Skin epidermis (tissue), 12 donors: ENCODE data around the gene ADRA2C.

Experiments
- H3K27ac ChIP-seq, 21 experiments: fragments of 200-600 bp; sonication (generic) in 11 of 21; one replicate each; pipeline ENCODE4 v1.5.0; 2020; ENCODE audit warnings: mild to moderate bottlenecking in 3 of 21, inconsistent platforms in 2 of 21, moderate library complexity in 2 of 21
- H3K4me3 ChIP-seq, 7 experiments: fragments of 200-600 bp; sonication (generic) in 2 of 7; one replicate each; pipeline ENCODE4 v1.5.0; 2020; ENCODE audit warnings: inconsistent platforms in 2 of 7, mild to moderate bottlenecking in 2 of 7, moderate library complexity in 1 of 7

The ADRA2C gene

DNA sequence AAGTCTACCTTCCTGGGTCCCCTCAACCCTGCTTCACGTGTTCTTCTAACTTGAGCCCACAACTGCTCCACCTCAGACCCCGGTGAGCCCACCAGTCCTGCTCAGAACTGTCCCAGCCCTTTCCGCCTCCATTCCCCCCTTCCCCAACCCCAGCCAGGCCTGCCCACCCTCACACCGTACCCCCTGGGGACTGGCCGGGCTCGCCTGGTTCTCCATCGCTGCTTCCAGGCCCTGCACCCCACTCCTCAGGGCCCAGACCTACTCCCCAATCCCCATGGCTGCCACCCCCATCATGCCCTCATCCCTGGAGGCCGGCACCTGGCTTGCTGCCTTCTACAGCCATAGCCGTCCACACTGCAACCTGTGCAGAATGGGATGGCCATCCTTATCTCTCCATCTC is 23.4 kb downstream of the ADRA2C start:
- Histone ChIP-seq H3K4me3 (no peak overlapping the region), H3K27ac (no peak overlapping the region)

DNA sequence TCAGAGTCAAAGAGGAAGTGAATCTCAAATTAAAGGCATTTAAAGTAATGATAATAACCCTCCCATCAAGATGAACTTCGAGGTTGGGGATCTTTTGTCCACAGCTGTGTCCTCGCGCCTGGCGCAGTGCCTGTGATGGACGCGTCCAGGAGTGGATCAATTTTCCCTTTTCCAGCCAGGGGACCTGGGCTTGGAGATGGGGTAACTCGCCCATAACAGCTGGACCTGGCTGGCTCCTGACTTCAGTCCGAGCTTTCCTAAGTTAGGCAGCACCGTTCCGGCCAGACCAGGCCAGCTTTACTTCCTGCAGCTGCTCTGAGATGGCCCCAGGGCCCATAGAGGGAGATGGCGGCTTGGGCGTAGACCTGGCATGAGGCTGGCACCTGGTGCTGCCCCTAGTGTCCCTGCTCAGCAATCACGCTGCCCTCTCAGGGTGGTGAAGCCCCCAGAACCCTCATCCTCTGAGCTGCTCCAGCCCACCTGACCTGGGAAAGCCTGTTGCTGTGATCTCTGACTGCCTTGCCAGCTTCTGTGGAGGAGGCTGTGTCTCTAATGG is 23.9 kb downstream of the ADRA2C start:
- Histone ChIP-seq H3K4me3 (no peak overlapping the region), H3K27ac (no peak overlapping the region)

DNA sequence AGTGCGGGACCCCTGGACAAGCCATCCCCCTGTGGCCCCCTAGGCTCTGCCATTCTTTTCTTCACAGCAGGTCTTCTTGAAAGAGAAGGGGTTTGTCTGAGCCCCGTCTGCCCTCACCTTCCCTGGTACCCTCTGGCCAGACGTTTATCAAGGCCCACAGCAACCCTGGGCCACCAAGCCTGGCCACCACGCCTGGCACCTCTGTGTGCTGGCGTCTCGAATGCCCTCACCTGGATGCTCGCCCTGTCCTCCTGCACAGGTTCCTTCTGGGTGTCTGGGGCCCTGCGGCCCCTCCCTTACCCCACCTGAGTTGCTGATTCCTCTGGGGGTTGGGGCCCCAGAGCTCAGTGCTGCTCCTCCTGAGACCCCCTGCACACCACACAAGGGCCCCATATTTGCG is 25.1 kb downstream of the ADRA2C start:
- H3K27ac ChIP-seq = no peak overlapping the region

DNA sequence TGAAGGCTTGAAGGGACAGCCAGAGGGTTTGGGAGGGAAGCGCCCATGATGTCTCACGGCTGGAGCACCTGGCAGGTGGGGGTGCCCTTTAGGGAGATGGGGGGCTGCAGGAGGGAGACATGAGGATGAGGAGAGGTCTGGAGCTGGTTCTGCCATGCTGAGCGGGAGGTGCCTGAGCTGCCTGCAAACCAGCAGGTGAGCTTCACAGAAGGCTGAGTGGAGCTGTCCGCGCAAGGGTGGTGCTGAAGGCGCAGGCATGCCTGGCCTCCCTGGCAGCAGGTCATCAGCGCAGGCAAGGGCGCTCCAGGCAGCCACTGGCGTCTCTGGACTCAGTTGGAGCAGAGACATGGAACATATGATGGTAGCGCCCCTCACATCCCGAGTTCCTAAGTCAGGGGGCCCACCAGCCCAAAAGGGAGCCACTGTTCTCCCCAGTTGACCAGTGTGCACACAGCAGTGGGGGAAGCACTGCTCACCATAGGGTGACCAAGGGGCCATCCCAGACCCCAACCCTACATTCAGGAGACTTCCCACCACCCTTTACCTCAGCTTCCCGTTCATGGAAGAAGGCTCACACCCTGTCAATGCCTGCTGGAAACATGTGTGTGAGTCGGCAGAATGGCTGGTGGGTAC is 25.8 kb downstream of the ADRA2C start:
- Histone ChIP-seq H3K4me3 (no peak overlapping the region), H3K27ac (no peak overlapping the region)

More for the DNA sequence above, 25.1 kb downstream of the ADRA2C start:
- H3K4me3 ChIP-seq = no peak overlapping the region

DNA sequence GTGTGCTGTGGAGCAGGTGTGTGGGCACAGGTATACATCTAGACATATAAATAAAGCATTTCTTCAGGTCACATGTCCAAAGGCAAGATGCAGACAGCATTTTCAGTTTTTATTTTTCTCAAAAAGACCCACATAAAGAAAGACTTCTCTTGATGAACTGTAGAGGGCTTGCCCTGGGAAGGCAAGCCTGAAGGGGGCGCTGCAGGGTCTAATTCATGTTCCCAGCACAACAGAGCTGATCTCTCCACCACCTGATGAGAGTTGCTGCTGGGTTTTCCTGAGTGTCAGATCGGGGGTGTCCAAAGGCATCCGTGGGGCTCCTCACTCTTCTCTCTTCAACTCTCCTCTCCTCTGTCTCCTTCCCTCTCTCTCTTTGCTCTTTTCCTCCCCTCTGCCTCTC is 26.6 kb downstream of the ADRA2C start:
- H3K27ac ChIP-seq = no peak overlapping the region
- H3K4me3 ChIP-seq = no peak overlapping the region

DNA sequence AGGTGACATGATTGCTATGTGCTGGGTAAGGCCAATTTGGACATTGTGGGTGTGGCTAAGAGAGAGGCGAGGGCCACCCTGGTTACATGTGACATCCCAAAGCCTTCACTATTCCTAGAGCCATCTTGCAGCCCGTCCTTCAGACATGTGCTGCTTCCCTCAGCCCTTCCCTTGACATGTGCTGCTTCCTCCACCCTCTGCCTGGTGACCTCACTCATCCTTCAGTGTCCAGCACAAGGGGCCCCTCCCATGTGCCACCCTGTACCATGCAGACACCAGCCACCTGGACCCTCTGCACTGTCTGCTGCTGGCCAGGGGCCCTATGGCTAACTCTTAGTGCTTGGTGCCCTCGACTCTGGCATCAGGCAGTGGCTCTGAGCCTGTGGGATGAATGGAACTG is 27.4 kb downstream of the ADRA2C start:
- H3K4me3 ChIP-seq = no peak overlapping the region
- no peak overlapping the region for H3K27ac ChIP-seq

DNA sequence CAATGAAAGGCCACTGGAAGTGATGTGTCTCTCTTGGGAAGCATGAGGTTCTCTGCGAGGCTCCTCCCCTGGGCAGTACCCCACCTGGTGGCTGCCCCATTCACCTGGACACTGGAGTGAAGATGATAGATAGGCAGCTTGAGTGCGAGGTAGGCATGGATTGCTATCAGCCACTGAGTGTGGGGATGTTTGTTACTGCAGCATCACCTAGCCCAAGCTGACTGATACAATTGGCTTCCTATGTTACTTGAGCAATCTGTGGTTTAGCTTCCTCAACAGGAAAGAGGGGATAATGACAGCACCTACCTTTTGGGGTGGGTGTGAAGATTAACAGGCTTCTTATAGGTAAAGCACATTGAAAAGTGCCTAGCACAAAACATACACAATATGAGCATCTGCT is 30.8 kb downstream of the ADRA2C start:
- H3K27ac ChIP-seq = no peak overlapping the region
- H3K4me3 ChIP-seq = no peak overlapping the region

DNA sequence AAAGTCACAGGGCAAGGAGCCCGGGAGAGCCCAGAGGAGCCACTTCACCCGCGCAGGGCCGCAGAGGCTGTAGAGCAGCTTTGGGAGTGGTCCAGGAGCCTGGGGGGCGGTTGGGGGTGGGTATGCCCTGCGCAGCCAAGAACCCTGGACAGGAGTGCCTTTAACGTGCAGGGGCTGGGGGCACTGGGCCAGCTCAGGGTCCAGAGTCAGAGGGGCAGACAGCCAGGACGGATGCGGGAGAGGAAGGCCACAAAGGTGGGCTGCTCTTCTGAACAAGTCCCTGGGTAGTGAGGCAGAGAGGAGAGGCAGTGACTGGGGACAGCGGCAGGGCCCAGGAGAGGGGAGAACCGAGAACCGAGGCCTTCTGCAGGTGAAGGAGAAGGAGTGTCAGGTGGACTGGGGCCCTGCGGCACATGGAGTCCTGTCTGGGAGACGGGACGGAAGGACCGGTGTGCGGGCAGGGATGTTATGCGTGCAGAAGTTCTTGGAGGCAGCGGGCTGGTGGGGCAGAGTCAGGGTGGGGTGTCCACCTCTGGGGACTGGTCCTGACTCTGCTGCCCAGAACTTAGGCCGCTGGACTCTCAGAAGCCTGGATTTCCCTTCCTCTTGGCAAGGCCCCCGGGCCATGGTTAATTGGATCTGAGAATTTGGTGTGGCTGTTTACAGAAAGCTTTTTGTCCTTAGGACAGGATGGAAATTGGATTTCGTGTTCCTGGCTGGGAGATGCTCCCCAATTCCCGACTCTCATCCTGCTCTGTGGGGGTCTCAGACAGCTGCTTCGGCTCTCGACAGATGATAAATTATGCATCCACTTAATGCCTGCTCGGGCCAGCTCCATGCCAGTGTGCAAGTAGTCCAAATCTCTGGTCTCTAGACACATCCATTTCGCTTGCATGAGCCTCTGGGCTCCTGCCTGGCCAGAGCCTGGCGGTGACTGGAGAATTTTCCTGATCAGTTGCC is 31.9 kb downstream of the ADRA2C start:
- H3K27ac ChIP-seq = no peak overlapping the region
- no peak overlapping the region for H3K4me3 ChIP-seq

DNA sequence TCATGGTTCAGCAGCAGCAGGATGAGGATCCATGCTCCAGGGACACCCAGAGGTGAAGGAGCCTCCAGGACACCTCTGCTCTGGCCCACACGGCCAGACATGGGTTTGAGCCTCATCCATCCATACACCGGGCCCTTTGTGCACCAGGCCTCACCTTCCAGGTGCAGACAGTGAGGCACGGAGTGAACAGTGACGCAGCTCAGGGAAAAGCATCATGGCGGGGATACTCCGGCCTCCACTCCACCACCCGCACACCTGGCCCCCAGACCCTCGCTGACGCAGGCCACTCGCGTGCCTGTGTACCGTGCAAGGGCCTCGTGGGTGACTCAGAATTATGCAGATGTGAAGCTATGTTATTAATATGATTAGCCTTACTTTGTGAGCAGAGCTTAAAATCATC is 33.3 kb downstream of the ADRA2C start:
- Histone ChIP-seq H3K4me3 (no peak overlapping the region), H3K27ac (no peak overlapping the region)

DNA sequence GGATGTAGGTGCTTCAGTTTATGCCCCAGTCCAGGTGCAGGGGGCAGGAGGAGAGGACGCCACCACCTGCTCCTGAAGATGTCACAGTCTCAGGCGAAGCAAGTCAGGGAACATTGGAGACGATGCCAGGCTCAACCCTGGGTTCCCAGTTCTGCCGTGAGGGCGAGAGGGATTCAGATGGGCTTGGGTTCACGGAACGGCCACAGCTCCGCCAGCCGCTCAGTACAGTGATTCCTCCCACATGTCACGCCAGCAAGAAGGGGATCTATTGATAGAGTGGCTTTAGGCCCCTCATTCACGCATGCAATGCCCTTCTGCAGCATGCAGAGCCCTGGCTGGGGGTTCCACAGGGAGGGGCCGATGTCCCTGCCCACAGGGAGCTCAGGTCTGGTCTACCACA is 34.2 kb downstream of the ADRA2C start:
- H3K27ac ChIP-seq = no peak overlapping the region
- no peak overlapping the region for H3K4me3 ChIP-seq

DNA sequence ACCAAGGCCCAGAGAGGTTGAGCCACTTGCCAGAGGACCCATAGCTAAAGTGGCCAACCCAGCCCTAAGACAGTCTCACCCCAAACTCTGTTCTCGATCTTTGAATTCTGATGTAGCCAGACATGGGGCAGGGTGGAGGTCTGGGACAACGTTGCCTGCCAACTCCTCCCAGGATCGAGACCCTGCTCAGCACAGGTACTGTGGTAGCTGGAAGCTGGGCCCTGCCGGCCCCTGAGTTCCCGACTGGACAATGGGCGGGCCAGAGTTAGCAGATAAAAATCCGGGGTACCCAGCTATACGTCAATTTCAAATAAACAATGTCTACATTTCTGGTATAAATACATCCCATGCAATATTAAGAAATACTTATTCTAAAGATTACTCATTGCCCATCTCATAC is 35.3 kb downstream of the ADRA2C start:
- Histone ChIP-seq H3K27ac (no peak overlapping the region), H3K4me3 (no peak overlapping the region)

DNA sequence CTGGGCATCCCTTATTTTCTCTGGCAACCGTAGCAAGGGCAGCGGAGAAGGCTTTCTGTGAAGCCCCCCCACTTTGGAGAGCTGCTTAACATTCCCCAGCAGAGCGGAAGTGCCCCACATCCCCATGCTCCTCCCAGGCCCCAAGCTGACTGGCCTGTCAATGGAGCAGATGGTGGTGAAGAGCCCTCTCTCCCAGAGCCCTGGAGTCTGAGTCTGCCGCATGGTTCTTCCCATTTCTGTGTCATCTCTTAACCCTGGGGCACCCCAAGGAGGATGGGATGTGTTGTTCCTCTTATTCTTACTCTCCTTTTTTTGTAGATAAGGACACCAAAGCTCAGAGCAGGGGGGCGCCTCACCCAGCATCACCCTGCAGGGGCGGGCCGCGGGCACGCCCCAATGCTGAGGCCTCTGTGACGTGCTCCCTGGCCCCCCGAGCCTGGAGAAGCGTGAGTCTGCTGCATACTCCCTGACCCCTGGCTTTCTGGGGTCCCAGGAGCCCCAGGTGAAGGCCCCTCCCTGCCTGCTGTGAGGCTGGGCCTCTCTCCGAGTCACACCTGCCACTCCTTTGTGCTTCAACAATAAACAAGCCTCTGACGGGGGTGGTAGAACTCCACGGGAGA is 35.9 kb downstream of the ADRA2C start:
- Histone ChIP-seq H3K27ac (no peak overlapping the region), H3K4me3 (no peak overlapping the region)

DNA sequence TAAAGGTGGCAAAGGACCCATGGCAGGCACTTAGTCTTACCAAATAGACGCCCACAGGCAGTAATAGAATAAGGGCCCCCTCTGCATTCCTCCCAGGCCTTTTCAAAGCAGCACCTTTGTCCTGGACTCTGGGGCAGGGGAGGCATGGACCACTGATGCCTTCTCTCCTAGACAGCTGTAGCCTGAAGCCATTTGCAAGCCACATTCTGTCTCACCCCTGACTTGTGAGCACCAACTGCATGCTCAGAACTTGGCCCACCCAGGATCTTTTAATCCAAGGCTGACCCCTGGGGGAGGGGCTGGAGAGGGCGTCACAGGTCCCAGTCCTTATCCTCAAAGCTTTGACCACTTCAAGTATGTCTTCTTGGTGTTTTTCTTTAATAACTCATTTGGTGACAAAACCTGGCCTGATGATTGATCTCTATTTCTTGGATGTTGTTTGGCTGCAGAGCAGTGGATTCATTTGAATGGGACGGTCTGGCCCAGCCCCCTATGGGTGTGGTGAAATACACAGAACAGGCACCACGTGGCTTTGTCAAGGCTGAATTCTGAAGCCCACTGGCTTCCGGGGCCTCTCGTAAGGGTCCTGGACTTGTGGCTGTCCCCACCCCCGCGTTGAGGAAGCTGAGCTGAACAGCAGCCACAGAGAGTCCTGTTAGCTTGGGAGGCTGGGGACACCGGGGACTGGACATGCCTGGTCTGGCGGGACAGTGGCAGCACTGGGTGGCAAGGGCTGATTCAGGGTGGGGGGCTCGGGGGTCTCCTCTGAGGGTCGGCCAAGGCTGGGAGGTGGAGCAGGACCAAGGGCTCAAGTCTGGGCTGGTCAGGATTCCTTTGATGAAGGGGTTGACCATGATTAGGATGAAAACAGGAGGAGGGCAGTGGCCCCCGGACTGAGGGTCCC is 36.6 kb downstream of the ADRA2C start:
- no peak overlapping the region for H3K27ac ChIP-seq
- H3K4me3 ChIP-seq = no peak overlapping the region

DNA sequence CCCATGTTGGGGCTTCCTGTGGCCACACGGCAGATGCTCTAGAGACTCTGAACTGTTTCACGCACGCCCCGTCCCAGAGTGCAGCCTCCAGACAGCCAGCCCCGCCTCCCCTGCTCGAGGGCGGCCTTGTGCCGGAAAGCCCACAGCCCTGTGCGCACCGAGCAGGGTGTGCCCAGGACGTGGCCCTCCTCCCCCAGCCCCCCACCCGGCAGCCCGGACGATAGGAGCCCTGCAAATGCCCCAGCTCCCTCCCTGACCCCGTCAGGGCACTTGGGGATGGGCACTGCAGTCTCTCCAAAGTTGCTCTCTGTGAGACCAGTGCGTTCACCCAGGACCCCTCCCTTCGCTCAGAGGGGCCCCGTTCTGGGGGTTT is 37.3 kb downstream of the ADRA2C start:
- Histone ChIP-seq H3K27ac (no peak overlapping the region), H3K4me3 (no peak overlapping the region)

DNA sequence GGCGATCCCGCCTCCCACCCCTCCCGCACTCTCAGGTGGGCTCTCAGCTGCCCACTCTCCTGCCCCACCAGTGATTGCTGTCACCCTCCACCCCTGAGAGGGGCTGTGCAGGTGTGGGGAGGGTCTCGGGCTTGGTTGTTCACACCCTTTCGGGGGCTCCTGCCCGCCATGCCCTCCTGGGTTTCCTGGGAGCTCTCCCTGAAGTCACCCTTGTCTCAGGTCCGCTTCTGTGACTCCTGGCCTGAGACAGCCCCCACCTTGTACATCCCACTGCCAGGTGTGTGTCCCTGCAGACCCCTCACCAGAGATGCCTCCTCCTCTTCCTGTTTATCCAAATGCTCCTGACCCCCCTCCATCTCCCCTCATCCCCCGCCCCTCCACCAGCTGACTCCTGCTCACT is 37.8 kb downstream of the ADRA2C start:
- no peak overlapping the region for H3K4me3 ChIP-seq
- H3K27ac ChIP-seq = no peak overlapping the region

DNA sequence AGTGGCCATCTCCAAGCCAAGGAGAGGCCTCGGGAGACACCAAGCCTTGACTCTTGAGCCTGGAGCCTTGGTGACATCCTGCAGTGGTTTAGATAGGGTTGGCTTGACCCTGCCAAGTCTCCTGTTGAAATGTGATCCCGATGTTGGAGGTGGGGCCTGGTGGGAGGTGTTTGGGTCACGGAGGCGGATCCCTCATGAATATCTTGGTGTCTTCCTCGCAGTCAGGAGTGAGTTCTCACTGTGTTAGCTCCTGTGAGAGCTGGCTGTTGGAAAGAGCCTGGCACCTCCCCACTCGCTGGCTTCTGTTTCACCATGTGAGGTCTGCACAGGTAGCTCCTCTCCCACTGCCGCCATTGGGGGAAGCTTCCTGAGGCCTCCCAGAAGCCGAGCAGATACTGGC is 38.8 kb downstream of the ADRA2C start:
- no peak overlapping the region for H3K27ac ChIP-seq

DNA sequence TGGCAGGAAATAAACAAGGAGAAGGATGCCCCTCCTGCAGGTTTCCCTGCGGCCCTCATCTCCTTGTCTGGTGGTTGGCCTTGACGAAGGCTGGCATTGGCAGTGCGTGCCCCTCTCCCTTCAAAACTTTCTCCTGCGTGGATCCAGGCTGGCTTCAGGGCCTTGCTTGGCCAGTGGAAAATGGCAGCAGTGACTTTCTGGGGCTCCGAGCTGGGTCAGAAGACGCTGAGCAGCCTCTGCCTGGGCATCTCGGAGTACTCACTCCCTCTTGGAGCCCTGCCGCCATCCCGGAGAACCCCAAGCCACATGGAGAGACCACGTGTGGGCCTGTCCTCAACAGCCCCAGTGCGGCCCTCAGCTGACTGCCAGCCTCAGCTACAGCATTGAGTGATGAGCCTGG is 39.5 kb downstream of the ADRA2C start:
- Histone ChIP-seq H3K4me3 (no peak overlapping the region), H3K27ac (no peak overlapping the region)

More for the DNA sequence above, 38.8 kb downstream of the ADRA2C start:
- no peak overlapping the region for H3K4me3 ChIP-seq

DNA sequence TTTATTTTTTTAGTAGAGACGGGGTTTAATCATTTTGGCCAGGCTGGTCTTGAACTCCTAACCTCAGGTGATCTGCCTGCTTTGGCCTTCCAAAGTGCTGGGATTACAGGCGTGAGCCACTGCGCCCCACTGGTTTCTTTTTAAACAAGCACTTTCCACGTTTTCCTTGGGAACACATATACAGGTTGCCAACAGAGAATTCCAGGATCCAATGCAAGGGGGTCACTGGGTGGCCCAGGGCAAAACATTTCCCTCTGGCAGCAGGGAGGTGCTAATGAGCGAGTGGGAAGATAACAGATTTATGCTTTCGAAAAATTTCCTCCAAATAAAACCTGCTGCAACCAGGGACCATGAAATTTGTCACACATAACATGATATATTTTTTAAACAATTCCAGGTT is 41.1 kb downstream of the ADRA2C start:
- Histone ChIP-seq H3K4me3 (no peak overlapping the region), H3K27ac (no peak overlapping the region)

DNA sequence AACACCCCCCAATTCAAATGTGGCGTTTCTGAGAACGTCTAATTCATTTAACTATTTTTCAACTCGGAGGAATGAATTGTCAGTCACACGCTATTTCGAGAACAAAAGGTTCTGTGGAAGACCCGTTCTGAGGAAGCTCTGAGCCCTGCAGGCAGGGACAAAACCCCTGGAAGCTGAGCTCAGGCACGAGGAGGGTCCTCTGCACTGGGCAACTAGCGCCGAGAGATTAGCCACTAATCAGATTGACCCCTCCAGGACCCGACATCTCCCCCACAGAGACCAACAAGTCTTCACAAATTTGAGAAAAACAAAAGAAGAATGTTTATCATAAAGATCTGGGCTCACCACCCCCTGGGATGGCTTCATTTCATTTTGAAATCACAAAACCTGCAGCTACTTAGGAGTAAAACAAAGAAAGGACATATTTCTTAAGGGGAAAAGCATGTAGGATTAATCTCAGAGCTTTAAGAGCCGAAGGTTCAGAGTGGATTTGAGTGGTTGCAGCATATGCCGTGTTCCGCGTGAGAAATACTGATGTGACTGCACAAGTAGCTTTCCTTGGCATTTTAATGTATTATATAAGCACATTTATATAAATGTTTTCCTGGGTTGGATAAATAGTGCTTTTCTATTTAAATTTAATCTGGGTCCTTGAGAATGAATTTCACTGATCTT is 41.8 kb downstream of the ADRA2C start:
- Histone ChIP-seq H3K27ac (no peak overlapping the region), H3K4me3 (no peak overlapping the region)
